Loucy (cell line): Measurements from ENCODE around the gene PTCH1.

Source experiments
- CTCF ChIP-seq: fragments of 200-600 bp; sonication (generic); conservative IDR thresholded peaks from 2 replicates; pipeline ENCODE4 v1.5.1; 2014; ENCODE audit warnings: mild to moderate bottlenecking, antibody characterized with exemption, low read length
- EZH2phosphoT487 ChIP-seq: fragments of 200-600 bp; IDR thresholded peaks from 2 replicates; pipeline ENCODE4 v1.6.1; 2018; ENCODE audit warnings: antibody characterized with exemption, mild to moderate bottlenecking, moderate library complexity, borderline replicate concordance

GRCh38 chr9:95557142-95557541 lies 40.4 kb upstream of the PTCH1 start:
- TF ChIP-seq CTCF (no peak), EZH2phosphoT487 (no peak)
